Measurements from ENCODE around the gene FRMD4A. TPM values are rescaled to one million over a fixed set of nuclear protein-coding genes. Genes with fewer than 3 reads are reported as not detected.

The FRMD4A gene
- total RNA-seq, 4 donors from 2014 or later: 4.4 to 7.1 (median 5.2) TPM

DNA sequence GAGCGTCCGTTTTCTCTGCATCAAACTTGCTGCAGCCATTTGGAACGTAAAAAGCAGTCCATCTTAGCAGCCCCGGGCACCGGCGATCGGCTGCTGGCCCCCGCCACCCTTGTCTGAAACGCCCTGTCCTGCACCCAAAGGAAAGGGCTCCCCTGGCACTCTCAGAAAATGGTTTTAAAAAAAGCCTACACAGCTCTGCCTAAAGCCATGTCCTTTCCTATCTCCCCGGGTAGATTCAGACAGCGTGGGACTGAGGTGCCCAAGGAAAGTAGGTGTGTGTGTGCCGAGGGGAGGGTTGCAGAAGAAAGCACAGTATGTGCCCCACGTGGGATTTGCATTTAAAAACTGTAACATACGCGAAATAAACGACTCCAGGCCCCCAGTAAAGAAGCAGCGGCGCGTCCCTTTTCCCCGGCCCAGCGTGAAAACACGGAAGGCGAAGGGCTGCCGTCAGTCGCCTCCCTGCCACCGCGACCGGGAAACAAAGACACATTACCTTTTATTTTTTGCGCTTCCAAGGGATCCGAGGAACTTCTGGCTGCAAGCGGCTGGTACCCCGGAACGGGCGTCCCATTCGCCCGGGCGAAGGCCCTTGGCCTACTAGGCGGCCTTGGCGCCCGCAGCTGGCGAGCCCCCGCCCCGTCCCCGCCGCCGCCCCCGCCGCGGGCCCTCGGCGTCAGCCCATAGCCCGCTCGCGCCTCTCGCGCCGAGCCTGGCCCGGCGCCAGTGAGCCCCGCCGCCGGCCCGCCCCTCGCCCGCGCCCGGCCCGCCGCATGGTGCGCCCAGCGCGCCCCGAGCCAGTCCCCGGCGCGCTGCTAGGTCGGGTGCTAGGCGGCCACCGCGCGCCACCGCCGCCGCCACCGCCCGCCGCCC is 439.4 kb downstream of the FRMD4A start:
- no peaks in the 10 kb centered on the region for H3K36me3 ChIP-seq
- TF ChIP-seq, protein P1, sequence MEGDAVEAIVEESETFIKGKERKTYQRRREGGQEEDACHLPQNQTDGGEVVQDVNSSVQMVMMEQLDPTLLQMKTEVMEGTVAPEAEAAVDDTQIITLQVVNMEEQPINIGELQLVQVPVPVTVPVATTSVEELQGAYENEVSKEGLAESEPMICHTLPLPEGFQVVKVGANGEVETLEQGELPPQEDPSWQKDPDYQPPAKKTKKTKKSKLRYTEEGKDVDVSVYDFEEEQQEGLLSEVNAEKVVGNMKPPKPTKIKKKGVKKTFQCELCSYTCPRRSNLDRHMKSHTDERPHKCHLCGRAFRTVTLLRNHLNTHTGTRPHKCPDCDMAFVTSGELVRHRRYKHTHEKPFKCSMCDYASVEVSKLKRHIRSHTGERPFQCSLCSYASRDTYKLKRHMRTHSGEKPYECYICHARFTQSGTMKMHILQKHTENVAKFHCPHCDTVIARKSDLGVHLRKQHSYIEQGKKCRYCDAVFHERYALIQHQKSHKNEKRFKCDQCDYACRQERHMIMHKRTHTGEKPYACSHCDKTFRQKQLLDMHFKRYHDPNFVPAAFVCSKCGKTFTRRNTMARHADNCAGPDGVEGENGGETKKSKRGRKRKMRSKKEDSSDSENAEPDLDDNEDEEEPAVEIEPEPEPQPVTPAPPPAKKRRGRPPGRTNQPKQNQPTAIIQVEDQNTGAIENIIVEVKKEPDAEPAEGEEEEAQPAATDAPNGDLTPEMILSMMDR (IDR thresholded peaks at IDR 0.05 in 4 of 5, conservative IDR thresholded peaks at IDR 0.05 in 1 of 5): no peak
- no peak for TF ChIP-seq POLR2A (IDR thresholded peaks at IDR 0.05)
- intact Hi-C loops (cut with DNase I; ENCODE audit: low total_unique reads) (loop anchor here (10.0 kb wide), 1 partner anchor 63 kb away; no protein-coding TSS in a partner anchor), in situ Hi-C loops (cut with MboI; ENCODE audit: low sequenced_read_pairs in 4 of 4) (no loop called here)
- H3K27ac ChIP-seq: peak overlapping the region; percentile 68 to 73 (median 70)
- no peak for DNase-seq
- peak overlapping the region; percentile 56 to 62 (median 59) for H3K4me3 ChIP-seq
- ATAC-seq: no peak
- H3K9me3 ChIP-seq: no peaks in the 10 kb centered on the region
- peaks cover 0 to 3% of the 10 kb centered on the region in 2 donors for H3K4me1 ChIP-seq
- H3K27me3 ChIP-seq: peaks cover 7 to 10% (median 9%) of the 10 kb centered on the region in 3 donors

DNA sequence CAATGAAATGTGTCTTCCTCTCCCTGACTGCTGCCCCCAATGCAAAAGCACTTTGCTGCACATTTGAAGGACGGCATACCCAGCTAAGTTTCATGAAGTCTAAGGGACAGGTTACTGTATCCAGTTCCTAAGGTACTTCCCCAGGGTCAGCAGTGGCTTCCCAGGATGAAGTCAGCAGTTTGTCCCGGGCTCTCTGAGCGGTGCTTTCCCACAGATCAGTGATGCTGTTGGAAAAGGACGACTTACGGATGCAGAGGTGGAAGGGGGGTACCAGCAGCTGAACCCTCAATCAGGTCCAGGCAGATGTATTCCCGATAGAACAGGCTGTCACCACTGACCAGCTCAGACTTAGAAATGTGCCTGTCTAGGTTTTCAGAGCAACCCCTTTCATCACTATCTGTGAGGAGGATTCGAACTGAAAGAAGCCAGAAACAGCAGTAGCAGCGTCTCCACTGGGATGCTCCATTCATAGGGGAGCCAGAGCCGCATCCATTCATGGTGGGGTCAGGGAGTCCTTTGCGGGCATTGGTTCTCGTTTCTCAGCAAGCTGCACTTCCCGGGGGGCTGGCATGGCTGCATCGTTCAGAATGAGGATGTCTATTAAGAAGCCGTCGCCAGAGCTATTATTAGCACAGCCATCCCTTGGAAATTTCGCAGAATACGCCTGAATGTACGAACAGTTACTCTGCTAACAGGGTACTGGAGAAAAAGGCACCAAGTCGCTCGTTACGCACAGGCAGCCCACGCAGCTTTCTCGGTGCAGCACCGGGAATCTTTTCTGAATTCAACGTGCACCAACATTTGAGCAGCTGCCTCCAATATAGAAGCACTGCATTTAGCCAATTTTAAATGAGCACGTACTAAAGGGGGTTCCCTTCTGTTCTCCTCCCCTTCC is 440.2 kb downstream of the FRMD4A start:
- Histone ChIP-seq H3K27me3 (peaks cover 7 to 10% (median 9%) of the 10 kb centered on the region in 3 donors), H3K4me1 (peaks cover 0 to 3% of the 10 kb centered on the region in 2 donors), H3K27ac (peak overlapping the region; percentile 44 to 73 (median 70)), H3K4me3 (peak overlapping the region; percentile 54 to 62 (median 56)), H3K9me3 (no peaks in the 10 kb centered on the region), H3K36me3 (no peaks in the 10 kb centered on the region)
- intact Hi-C loops (cut with DNase I; ENCODE audit: low total_unique reads): loop anchor here (10.0 kb wide), 1 partner anchor 64 kb away; no protein-coding TSS in a partner anchor
- TF ChIP-seq, protein P1 (IDR thresholded peaks at IDR 0.05 in 4 of 5, conservative IDR thresholded peaks at IDR 0.05 in 1 of 5): no peak
- DNase-seq: peak in 1 of 2 donors; percentile 28
- ATAC-seq: peak; percentile 45 to 64
- in situ Hi-C loops (cut with MboI; ENCODE audit: low sequenced_read_pairs in 4 of 4): no loop called here

DNA sequence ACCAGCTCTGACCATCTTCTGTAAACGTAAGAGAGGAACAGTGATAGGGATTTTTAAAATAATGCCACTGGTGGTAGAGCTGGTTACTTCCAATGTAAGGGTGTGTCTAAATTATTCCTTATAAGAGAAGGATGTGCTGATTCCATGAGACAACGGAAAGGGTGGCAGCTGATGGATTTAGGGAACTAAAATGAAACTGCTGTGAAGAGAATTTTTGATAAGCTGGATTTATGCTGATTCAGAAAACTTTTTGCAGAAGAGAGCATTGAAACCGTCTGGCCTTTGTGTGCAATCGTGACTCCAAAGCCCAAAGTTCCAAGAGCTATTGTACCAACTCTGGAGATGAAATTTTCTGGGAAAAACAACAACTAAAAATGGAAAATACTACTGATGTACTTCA is 443.0 kb downstream of the FRMD4A start:
- ATAC-seq (no peak), DNase-seq (no peak)
- in situ Hi-C loops (cut with MboI; ENCODE audit: low sequenced_read_pairs in 4 of 4) (no loop called here), intact Hi-C loops (cut with DNase I; ENCODE audit: low total_unique reads) (no loop called here)
- Histone ChIP-seq H3K4me3 (no peak overlapping the region), H3K36me3 (no peaks in the 10 kb centered on the region), H3K27ac (peak overlapping the region in 1 of 4 donors; percentile 2), H3K4me1 (peaks cover 3 to 7% of the 10 kb centered on the region in 2 donors), H3K9me3 (no peaks in the 10 kb centered on the region), H3K27me3 (peaks cover 7 to 10% (median 9%) of the 10 kb centered on the region in 3 donors)
- TF ChIP-seq, protein P1 (IDR thresholded peaks at IDR 0.05 in 4 of 5, conservative IDR thresholded peaks at IDR 0.05 in 1 of 5): no peak
- TF ChIP-seq POLR2A (IDR thresholded peaks at IDR 0.05): no peak

DNA sequence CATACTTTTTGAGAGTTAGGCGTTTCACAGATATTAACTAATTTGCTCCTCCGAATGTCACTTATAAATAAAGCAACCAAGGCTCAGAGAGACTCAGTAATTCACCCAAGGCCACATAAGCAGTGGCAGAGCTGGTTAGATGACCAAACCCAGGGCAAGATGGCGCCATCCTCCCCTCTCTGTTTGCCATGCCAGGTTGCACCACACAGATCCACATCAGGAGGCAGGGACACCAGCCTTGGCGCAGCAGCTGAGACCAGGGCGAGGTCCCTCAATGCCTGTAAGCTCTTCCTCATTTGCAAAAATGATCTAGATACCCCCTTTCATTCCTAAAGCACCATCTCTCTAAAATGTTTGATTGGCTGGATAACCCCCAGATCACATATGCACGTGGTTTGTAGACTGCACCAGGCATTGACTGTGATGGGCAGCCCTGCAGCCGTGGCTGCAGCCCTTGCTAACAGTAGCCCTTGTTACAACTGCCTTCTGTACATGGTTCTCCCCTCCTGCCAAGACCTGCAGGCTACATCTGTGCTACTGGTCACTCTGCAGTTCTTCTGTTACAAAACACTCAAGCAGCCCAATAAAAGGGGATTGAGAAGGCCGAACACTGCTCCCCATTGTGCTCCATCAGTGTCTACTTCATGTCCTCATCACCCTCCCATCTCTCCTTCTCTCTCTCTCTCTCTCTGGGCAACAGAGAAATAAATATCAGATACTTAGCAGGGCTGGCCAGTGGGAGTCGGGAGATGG is 445.3 kb downstream of the FRMD4A start:
- no peak overlapping the region for H3K27ac ChIP-seq
- H3K9me3 ChIP-seq: no peaks in the 10 kb centered on the region
- no peak for ATAC-seq
- H3K4me1 ChIP-seq: peaks cover 0 to 15% of the 10 kb centered on the region in 2 donors
- TF ChIP-seq POLR2A (IDR thresholded peaks at IDR 0.05): no peak
- TF ChIP-seq, protein P1 (IDR thresholded peaks at IDR 0.05 in 4 of 5, conservative IDR thresholded peaks at IDR 0.05 in 1 of 5): no peak
- no peak for DNase-seq
- peaks cover 0 to 3% (median 3%) of the 10 kb centered on the region in 3 donors for H3K27me3 ChIP-seq
- H3K36me3 ChIP-seq: no peaks in the 10 kb centered on the region
- in situ Hi-C loops (cut with MboI; ENCODE audit: low sequenced_read_pairs in 4 of 4): no loop called here
- intact Hi-C loops (cut with DNase I; ENCODE audit: low total_unique reads): no loop called here
- H3K4me3 ChIP-seq: no peak overlapping the region
